ENCODE data around the gene NRBF2. TPM values are rescaled to one million over a fixed set of nuclear protein-coding genes. Genes with fewer than 3 reads are reported as not detected.
A peak's percentile ranks its signal among the peaks of the same experiment; 100 is the strongest.

Gene NRBF2
- total and polyA plus RNA-seq, 9 of the 15 experiments (the other 6 are each of a cell fraction or from before 2014, with no cell fraction given), result 20.8 to 52.1 (median 30.5) TPM

DNA sequence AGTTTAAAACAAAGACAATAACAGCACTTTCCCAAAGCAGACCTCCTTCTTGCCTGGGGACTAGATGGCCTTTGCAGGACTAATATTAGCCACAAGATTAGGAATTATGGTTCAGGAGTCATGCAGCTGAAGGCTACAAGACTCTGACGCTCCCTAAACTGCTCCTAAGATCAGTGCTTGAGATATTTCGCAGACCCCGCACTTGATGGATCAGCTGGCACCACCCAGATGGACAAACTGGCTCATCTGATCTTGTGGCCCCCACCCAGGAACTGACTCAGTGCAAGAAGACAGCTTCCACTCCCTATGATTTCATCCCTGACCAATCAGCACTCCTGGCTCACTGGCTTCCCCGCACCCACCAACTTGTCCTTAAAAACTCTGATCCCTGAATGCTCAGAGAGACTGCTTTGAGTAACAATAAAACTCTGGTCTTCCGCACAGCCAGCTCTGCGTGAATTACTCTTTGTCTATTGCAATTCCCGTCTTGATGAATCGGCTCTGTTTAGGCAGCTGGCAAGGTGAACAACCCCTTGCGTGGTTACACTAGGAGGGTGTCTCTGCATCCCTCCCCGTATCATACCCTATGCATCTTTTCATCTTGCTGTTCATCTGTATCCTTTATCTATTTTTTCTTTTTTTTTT is 26.9 kb upstream of the NRBF2 start (continued):
- TF ChIP-seq, protein P1, sequence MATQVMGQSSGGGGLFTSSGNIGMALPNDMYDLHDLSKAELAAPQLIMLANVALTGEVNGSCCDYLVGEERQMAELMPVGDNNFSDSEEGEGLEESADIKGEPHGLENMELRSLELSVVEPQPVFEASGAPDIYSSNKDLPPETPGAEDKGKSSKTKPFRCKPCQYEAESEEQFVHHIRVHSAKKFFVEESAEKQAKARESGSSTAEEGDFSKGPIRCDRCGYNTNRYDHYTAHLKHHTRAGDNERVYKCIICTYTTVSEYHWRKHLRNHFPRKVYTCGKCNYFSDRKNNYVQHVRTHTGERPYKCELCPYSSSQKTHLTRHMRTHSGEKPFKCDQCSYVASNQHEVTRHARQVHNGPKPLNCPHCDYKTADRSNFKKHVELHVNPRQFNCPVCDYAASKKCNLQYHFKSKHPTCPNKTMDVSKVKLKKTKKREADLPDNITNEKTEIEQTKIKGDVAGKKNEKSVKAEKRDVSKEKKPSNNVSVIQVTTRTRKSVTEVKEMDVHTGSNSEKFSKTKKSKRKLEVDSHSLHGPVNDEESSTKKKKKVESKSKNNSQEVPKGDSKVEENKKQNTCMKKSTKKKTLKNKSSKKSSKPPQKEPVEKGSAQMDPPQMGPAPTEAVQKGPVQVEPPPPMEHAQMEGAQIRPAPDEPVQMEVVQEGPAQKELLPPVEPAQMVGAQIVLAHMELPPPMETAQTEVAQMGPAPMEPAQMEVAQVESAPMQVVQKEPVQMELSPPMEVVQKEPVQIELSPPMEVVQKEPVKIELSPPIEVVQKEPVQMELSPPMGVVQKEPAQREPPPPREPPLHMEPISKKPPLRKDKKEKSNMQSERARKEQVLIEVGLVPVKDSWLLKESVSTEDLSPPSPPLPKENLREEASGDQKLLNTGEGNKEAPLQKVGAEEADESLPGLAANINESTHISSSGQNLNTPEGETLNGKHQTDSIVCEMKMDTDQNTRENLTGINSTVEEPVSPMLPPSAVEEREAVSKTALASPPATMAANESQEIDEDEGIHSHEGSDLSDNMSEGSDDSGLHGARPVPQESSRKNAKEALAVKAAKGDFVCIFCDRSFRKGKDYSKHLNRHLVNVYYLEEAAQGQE (IDR thresholded peaks at IDR 0.05; ENCODE audit: borderline replicate concordance), result no peak
- TF ChIP-seq, protein P1 (CRISPR knock-in tag; IDR thresholded peaks at IDR 0.05; ENCODE audit: low read depth), result no peak
- no peak for TF ChIP-seq ZNF347 (CRISPR knock-in tag; IDR thresholded peaks at IDR 0.05; ENCODE audit: low read depth)
- no peak for TF ChIP-seq TAL1 (IDR thresholded peaks at IDR 0.05)
- TF ChIP-seq THRB (CRISPR knock-in tag; conservative IDR thresholded peaks at IDR 0.05), result no peak
- no peak for TF ChIP-seq CHD1 (IDR thresholded peaks at IDR 0.05; ENCODE audit: low read length)
- TF ChIP-seq EP300 (IDR thresholded peaks at IDR 0.05; ENCODE audit: low read length), result no peak; the same call in 1 of the 2 replicates
- TF ChIP-seq ZNF77 (CRISPR knock-in tag; IDR thresholded peaks at IDR 0.05), result no peak
- TF ChIP-seq SREBF2 (CRISPR knock-in tag; IDR thresholded peaks at IDR 0.05), result no peak
- no peak for TF ChIP-seq GATAD2A (IDR thresholded peaks at IDR 0.05)
- TF ChIP-seq CHCHD3 (CRISPR knock-in tag; IDR thresholded peaks at IDR 0.05), result no peak
- TF ChIP-seq RFX7 (CRISPR knock-in tag; IDR thresholded peaks at IDR 0.05), result no peak
- 0 out of 2 replicates have a peak, but pooled peaks have one; percentile 8 for TF ChIP-seq MECOM (CRISPR knock-in tag; IDR thresholded peaks at IDR 0.05)
- TF ChIP-seq STAT6 (CRISPR knock-in tag; IDR thresholded peaks at IDR 0.05), result no peak
- TF ChIP-seq SMAD3 (CRISPR knock-in tag; conservative IDR thresholded peaks at IDR 0.05), result no peak
- no peak for TF ChIP-seq FOXK1 (CRISPR knock-in tag; IDR thresholded peaks at IDR 0.05; ENCODE audit: borderline replicate concordance)
